ENCODE data around the gene SCUBE1. TPM values are rescaled to one million over a fixed set of nuclear protein-coding genes. Genes with fewer than 3 reads are reported as not detected.

Gene SCUBE1
- total and polyA plus RNA-seq, 9 donors, result 5.5 to 202 (median 49.0) TPM

DNA sequence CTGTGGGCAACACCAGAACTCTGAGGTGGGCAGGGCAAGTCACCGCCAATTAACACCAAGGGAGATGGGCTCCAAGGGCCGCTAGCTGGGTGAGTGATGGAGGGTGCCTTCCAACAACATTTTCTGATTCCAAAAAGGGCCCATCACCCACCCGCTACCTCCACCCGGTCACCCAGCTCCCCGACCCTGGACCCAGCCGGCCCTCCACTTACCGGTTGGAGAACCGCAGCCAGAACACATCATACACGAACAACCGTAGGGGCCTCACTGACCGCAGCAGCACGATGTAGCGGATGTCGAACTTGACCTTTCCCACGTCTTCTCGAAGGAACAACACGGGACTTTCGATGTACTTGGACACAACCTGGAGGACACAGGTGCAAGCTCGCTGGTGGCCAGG lies 171.0 kb downstream of the SCUBE1 start:
- WGBS, 3 donors, result 92 to 95% (median 93%) methylated on average over 19 of the region's 19 CpGs
- Histone ChIP-seq H3K4me1 (ENCODE audit: insufficient read depth) (no peaks in the 10 kb centered on the region), H3K4me3 (no peak overlapping the region), H3K36me3 (peaks cover 7% of the 10 kb centered on the region), H3K27me3 (no peaks in the 10 kb centered on the region), H3K9me3 (no peaks in the 10 kb centered on the region), H3K27ac (no peak overlapping the region)
- no peak for TF ChIP-seq POLR2A (IDR thresholded peaks at IDR 0.05)
- intact Hi-C loops (cut with DNase I), result no loop called here
- DNase-seq, result no peak

DNA sequence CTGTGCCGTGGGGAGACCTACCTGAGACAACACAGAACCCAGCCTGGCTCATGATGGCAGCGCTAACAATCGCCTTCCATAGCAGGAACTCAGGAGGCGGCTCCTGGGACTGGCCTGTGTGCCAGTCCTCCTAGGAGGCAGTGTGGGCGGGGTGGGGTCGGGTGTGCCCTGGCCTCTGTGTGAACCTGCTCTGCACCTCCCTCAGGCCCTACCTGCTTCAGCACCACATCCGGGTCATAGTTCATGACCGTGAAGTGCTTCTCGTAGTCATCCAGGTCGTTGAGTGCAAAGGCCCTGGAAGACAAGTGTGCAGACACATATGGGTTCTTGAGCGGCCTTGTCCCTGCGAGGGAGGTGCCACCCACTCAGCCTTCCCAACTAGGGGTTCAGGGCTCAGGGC lies 171.6 kb downstream of the SCUBE1 start:
- intact Hi-C loops (cut with DNase I), result no loop called here
- Histone ChIP-seq H3K9me3 (no peaks in the 10 kb centered on the region), H3K4me1 (ENCODE audit: insufficient read depth) (no peaks in the 10 kb centered on the region), H3K36me3 (peaks cover 7% of the 10 kb centered on the region), H3K4me3 (no peak overlapping the region), H3K27me3 (no peaks in the 10 kb centered on the region), H3K27ac (no peak overlapping the region)
- DNase-seq, result no peak
- TF ChIP-seq POLR2A (IDR thresholded peaks at IDR 0.05) (no peak), EP300 (IDR thresholded peaks at IDR 0.05) (no peak)
- TF ChIP-seq, protein P1, sequence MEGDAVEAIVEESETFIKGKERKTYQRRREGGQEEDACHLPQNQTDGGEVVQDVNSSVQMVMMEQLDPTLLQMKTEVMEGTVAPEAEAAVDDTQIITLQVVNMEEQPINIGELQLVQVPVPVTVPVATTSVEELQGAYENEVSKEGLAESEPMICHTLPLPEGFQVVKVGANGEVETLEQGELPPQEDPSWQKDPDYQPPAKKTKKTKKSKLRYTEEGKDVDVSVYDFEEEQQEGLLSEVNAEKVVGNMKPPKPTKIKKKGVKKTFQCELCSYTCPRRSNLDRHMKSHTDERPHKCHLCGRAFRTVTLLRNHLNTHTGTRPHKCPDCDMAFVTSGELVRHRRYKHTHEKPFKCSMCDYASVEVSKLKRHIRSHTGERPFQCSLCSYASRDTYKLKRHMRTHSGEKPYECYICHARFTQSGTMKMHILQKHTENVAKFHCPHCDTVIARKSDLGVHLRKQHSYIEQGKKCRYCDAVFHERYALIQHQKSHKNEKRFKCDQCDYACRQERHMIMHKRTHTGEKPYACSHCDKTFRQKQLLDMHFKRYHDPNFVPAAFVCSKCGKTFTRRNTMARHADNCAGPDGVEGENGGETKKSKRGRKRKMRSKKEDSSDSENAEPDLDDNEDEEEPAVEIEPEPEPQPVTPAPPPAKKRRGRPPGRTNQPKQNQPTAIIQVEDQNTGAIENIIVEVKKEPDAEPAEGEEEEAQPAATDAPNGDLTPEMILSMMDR (IDR thresholded peaks at IDR 0.05), result no peak
- WGBS, 3 donors, result 83 to 93% (median 85%) methylated on average over 7 to 12 of the region's 12 CpGs

GRCh38 chr22:43171019-43171491 lies 172.1 kb downstream of the SCUBE1 start:
- TF ChIP-seq POLR2A (IDR thresholded peaks at IDR 0.05), result no peak
- TF ChIP-seq, protein P1 (IDR thresholded peaks at IDR 0.05), result no peak
- TF ChIP-seq EP300 (IDR thresholded peaks at IDR 0.05), result no peak
- 86 to 90% (median 88%) methylated on average over 14 of the region's 14 CpGs for WGBS, 3 donors
- DNase-seq, result no peak

GRCh38 chr22:43170131-43170480 lies 173.1 kb downstream of the SCUBE1 start:
- DNase-seq, result no peak
- intact Hi-C loops (cut with DNase I), result no loop called here
- H3K9me3 ChIP-seq, result no peaks in the 10 kb centered on the region
- 86 to 89% (median 87%) methylated on average over 9 of the region's 9 CpGs for WGBS, 3 donors
- no peak overlapping the region for H3K4me3 ChIP-seq
- no peak overlapping the region for H3K27ac ChIP-seq
- H3K36me3 ChIP-seq, result peaks cover 5% of the 10 kb centered on the region
- no peaks in the 10 kb centered on the region for H3K27me3 ChIP-seq
- TF ChIP-seq, protein P1 (IDR thresholded peaks at IDR 0.05), result no peak
- TF ChIP-seq POLR2A (IDR thresholded peaks at IDR 0.05) (no peak), EP300 (IDR thresholded peaks at IDR 0.05) (no peak)
- no peaks in the 10 kb centered on the region for H3K4me1 ChIP-seq (ENCODE audit: insufficient read depth)

More at GRCh38 chr22:43171019-43171491, 172.1 kb downstream of the SCUBE1 start:
- H3K4me3 ChIP-seq, result peak overlapping the region; percentile 2
- peaks cover 7% of the 10 kb centered on the region for H3K36me3 ChIP-seq
- intact Hi-C loops (cut with DNase I), result no loop called here
- no peaks in the 10 kb centered on the region for H3K27me3 ChIP-seq
- no peaks in the 10 kb centered on the region for H3K4me1 ChIP-seq (ENCODE audit: insufficient read depth)
- H3K27ac ChIP-seq, result no peak overlapping the region
- H3K9me3 ChIP-seq, result no peaks in the 10 kb centered on the region

DNA sequence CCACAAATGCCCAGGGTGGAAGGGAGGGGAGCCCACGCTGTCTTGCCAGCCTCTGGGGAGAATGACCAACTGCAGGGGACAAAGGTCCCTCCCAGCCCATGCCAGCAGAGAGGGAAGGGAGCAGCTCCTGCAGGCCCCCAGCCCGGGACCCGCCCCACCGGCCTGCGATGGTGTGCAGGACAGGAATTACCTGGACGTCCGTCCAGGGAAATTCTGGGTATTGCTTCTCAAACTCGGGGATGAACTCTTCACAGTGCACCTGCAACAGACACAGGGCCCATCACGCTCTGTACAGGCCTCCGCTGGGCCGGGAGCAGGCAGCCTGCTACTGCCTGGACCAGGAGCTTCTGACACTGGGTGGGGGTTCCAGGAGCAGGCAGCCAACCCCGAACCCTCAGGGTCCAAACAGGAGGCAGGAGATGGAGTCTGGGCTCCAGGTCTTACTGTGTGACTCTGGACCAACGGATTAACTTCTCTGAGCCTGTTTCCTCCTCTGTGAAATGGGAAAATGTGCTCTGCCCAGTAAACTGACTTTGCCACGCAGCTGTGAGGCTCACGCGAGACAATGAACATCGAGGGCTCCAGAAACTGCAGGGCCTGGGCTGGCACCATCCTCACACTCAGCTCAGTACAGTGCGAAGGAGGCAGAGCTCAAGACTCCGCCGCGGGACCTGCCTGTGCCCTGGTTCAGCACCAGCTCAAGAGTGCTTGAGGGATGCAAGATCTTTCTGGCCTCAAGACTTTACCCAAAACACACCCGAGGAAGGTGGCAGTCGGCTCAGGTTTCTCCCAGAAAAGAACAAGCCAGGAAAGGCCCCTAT lies 173.7 kb downstream of the SCUBE1 start:
- H3K9me3 ChIP-seq, result no peaks in the 10 kb centered on the region
- peaks cover 3% of the 10 kb centered on the region for H3K36me3 ChIP-seq
- no peak overlapping the region for H3K27ac ChIP-seq
- DNase-seq, result no peak
- no peaks in the 10 kb centered on the region for H3K27me3 ChIP-seq
- TF ChIP-seq POLR2A (IDR thresholded peaks at IDR 0.05) (no peak), EP300 (IDR thresholded peaks at IDR 0.05) (no peak)
- TF ChIP-seq, protein P1 (IDR thresholded peaks at IDR 0.05), result no peak
- H3K4me3 ChIP-seq, result no peak overlapping the region
- 90 to 93% (median 93%) methylated on average over 23 of the region's 23 CpGs for WGBS, 3 donors
- H3K4me1 ChIP-seq (ENCODE audit: insufficient read depth), result peaks cover 1% of the 10 kb centered on the region
- intact Hi-C loops (cut with DNase I), result no loop called here
